ENCODE data around the gene ADA.

- TF ChIP-seq CTCF (conservative IDR thresholded peaks at IDR 0.05; ENCODE audit: low read length) (no peak), EZH2phosphoT487 (IDR thresholded peaks at IDR 0.05; ENCODE audit: borderline replicate concordance) (no peak)
Observed at GRCh38 chr20:44684047-44684967, 32.8 kb upstream of the ADA start.
